DOHH2 (cell line): ENCODE measurements around the gene IMMT.

Experiments
- EZH2phosphoT487 ChIP-seq: fragments of 200-600 bp; sonication (generic); IDR thresholded peaks from 2 replicates; pipeline ENCODE4 v1.6.1; 2017; ENCODE audit warnings: borderline replicate concordance, mild to moderate bottlenecking, antibody characterized with exemption, low read length, moderate library complexity, mixed read lengths
- TF ChIP-seq, protein P1 (sequence below): fragments of 200-600 bp; sonication (generic); IDR thresholded peaks from one replicate; pipeline ENCODE4 v1.5.1; 2014; ENCODE audit warnings: antibody characterized with exemption, mild to moderate bottlenecking, low read depth, low read length; ENCODE audit not compliant: poor library complexity, severe bottlenecking

DNA sequence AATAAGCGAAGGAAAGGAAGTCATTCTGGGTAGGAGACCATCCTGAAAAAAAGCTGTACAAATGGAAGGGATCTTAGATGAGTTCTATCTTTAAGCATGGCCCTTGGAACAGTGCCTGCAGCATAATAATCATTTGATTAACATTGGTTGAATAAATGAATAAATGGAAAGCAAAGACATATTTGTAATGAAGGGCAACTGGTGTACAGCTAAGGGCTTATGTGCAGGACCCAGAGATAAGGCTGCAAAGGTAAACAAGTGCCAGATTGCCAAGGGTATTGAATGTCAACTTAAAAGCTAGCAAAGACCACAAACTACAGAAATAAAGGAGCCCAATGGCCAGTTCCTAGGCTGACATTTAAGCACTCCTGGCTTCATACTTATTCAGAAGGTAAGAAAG, 19.4 kb downstream of the IMMT start:
- TF ChIP-seq, protein P1, sequence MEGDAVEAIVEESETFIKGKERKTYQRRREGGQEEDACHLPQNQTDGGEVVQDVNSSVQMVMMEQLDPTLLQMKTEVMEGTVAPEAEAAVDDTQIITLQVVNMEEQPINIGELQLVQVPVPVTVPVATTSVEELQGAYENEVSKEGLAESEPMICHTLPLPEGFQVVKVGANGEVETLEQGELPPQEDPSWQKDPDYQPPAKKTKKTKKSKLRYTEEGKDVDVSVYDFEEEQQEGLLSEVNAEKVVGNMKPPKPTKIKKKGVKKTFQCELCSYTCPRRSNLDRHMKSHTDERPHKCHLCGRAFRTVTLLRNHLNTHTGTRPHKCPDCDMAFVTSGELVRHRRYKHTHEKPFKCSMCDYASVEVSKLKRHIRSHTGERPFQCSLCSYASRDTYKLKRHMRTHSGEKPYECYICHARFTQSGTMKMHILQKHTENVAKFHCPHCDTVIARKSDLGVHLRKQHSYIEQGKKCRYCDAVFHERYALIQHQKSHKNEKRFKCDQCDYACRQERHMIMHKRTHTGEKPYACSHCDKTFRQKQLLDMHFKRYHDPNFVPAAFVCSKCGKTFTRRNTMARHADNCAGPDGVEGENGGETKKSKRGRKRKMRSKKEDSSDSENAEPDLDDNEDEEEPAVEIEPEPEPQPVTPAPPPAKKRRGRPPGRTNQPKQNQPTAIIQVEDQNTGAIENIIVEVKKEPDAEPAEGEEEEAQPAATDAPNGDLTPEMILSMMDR = no peak
- no peak for TF ChIP-seq EZH2phosphoT487
